ENCODE data around the gene REV1. TPM values are rescaled to one million over a fixed set of nuclear protein-coding genes. Genes with fewer than 3 reads are reported as not detected.

REV1 gene
- total and polyA plus RNA-seq, 4 donors: 4.0 to 37.7 (median 16.2) TPM

DNA sequence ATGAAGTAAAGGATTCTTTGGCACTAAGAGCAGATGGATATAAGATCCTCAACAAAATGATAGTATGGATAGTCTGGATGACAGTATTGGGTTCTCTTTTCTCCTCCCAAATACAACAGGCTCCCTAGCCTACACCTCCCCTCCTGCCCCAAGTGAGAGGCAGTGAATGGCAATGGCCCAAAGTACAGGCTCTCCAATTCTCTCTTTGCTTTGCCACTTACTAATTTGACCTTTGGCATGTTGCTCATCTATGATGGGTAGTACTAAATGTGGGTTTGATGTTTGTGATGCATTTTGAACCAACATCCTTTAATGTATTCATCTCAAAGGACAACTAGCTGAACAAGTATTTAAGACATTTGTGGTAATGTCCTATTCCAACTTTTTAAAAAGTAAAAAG is 86.7 kb downstream of the REV1 start (continued):
- TF ChIP-seq REST (IDR thresholded peaks at IDR 0.05): no peak
- TF ChIP-seq, protein P1, sequence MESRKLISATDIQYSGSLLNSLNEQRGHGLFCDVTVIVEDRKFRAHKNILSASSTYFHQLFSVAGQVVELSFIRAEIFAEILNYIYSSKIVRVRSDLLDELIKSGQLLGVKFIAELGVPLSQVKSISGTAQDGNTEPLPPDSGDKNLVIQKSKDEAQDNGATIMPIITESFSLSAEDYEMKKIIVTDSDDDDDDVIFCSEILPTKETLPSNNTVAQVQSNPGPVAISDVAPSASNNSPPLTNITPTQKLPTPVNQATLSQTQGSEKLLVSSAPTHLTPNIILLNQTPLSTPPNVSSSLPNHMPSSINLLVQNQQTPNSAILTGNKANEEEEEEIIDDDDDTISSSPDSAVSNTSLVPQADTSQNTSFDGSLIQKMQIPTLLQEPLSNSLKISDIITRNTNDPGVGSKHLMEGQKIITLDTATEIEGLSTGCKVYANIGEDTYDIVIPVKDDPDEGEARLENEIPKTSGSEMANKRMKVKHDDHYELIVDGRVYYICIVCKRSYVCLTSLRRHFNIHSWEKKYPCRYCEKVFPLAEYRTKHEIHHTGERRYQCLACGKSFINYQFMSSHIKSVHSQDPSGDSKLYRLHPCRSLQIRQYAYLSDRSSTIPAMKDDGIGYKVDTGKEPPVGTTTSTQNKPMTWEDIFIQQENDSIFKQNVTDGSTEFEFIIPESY (IDR thresholded peaks at IDR 0.05): no peak
- TF ChIP-seq HNF4A (conservative IDR thresholded peaks at IDR 0.05): peak in 1 of 2 donors; percentile 39
- no peak for TF ChIP-seq GABPA (IDR thresholded peaks at IDR 0.05 in 1 of 2, conservative IDR thresholded peaks at IDR 0.05 in 1 of 2)

DNA sequence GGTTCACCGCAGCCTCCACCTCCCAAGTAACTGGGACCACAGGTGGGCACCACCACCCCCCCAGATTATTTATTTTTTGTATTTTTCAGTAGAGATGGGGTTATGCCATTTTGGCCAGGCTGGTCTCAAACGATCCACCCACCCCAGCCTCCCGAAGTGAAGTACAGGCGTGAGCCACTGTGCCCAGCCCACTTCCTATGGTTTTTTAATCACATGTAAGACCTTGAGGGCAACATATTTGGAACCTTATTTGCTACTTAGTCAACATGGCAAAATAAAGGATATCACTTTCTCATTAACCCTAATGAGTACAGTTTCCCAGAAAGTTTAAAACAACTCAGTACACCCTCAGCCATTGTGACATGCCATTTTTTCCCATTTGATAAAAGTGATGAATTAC is 88.0 kb downstream of the REV1 start:
- WGBS: 87% methylated on average over 4 of the region's 4 CpGs
- TF ChIP-seq NR2F2 (IDR thresholded peaks at IDR 0.05) (no peak), EGR1 (IDR thresholded peaks at IDR 0.05; ENCODE audit: low read depth in 2 of 2) (no peak), SP1 (IDR thresholded peaks at IDR 0.05) (no peak), RAD21 (IDR thresholded peaks at IDR 0.05) (no peak), HNF4A (conservative IDR thresholded peaks at IDR 0.05) (no peak), JUND (IDR thresholded peaks at IDR 0.05) (no peak), CTCF (IDR thresholded peaks at IDR 0.05; ENCODE audit: low read depth, low read length, missing input control) (no peak), TAF1 (conservative IDR thresholded peaks at IDR 0.05) (no peak), FOXA1 (IDR thresholded peaks at IDR 0.05) (no peak), GABPA (IDR thresholded peaks at IDR 0.05 in 1 of 2, conservative IDR thresholded peaks at IDR 0.05 in 1 of 2) (no peak), YY1 (IDR thresholded peaks at IDR 0.05) (no peak), FOXA2 (IDR thresholded peaks at IDR 0.05) (no peak)
- TF ChIP-seq, protein P2, sequence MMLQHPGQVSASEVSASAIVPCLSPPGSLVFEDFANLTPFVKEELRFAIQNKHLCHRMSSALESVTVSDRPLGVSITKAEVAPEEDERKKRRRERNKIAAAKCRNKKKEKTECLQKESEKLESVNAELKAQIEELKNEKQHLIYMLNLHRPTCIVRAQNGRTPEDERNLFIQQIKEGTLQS (IDR thresholded peaks at IDR 0.05): no peak
- TF ChIP-seq, protein P3, sequence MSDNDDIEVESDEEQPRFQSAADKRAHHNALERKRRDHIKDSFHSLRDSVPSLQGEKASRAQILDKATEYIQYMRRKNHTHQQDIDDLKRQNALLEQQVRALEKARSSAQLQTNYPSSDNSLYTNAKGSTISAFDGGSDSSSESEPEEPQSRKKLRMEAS (IDR thresholded peaks at IDR 0.05): no peak
- Histone ChIP-seq H3K27me3 (ENCODE audit: control insufficient read depth in 4 of 4, insufficient read depth in 4 of 4, low read length in 3 of 4) (no peaks in the 10 kb centered on the region), H3K9ac (ENCODE audit: low read depth in 1 of 2, low read length in 2 of 2) (no peak overlapping the region), H3K9me3 (ENCODE audit: control insufficient read depth in 4 of 4, low read length in 3 of 4) (no peaks in the 10 kb centered on the region), H3K4me3 (ENCODE audit: low read depth in 1 of 3, low read length in 3 of 3) (no peak overlapping the region), H3K4me1 (ENCODE audit: control insufficient read depth in 4 of 4, insufficient read depth in 4 of 4, low read length in 3 of 4) (peaks cover 0 to 29% (median 19%) of the 10 kb centered on the region in 4 donors), H3K36me3 (ENCODE audit: control insufficient read depth in 4 of 4, insufficient read depth in 3 of 4, low read depth in 1 of 4, low read length in 3 of 4) (peaks cover 9 to 76% (median 65%) of the 10 kb centered on the region in 4 donors), H3K27ac (ENCODE audit: low read depth in 1 of 2, low read length in 2 of 2) (no peak overlapping the region)
- DNase-seq (ENCODE audit: low spot score): no peak

Measured in liver (tissue), 9 donors.